Erythroblast (primary cell): ENCODE measurements around the gene ZSWIM5.
A peak's percentile ranks its signal among the peaks of the same experiment; 100 is the strongest.
"Not testable (repeated sequence)": the region's sequence is repeated elsewhere in the genome, so short reads cannot be mapped to it uniquely, and the experiment has no call there.

ENCODE experiments used
- DNase-seq, 2 experiments: peaks; one replicate each; lab custom pipeline; 2025; lab: John Stamatoyannopoulos, UW
- GATA1 ChIP-seq: IDR thresholded peaks from 2 replicates; pipeline ENCODE4 v1.6.1; 2011; ENCODE audit warnings: low read depth, mild to moderate bottlenecking, control low read depth, low read length, moderate library complexity
- POLR2A ChIP-seq: IDR thresholded peaks from 2 replicates; pipeline ENCODE4 v1.6.1; 2011; ENCODE audit warnings: mild to moderate bottlenecking, low read length

The ZSWIM5 gene

GRCh38 chr1:45205910-45206721 lies at the start of gene ZSWIM5:
ZSWIM5 (minus strand) TSS chr1:45206605; CDS start chr1:45206350, 255 bp downstream.
- TF ChIP-seq GATA1: no peak
- TF ChIP-seq POLR2A: no peak
- peak; percentile 55 to 58 for DNase-seq

- no peak for TF ChIP-seq GATA1
- TF ChIP-seq POLR2A: no peak
- no peak for DNase-seq
Observed at GRCh38 chr1:45254490-45254889, 48.1 kb upstream of the ZSWIM5 start.

- no peak for TF ChIP-seq POLR2A
- no peak for TF ChIP-seq GATA1
- no peak for DNase-seq
Observed at GRCh38 chr1:45250544-45250943, 44.1 kb upstream of the ZSWIM5 start.

- DNase-seq: not testable (repeated sequence)
Observed at GRCh38 chr1:45248004-45248403, 41.6 kb upstream of the ZSWIM5 start.

- DNase-seq: no peak
- TF ChIP-seq POLR2A (no peak), GATA1 (no peak)
Observed at GRCh38 chr1:45246760-45247159, 40.4 kb upstream of the ZSWIM5 start.

- DNase-seq: not testable (repeated sequence)
Observed at GRCh38 chr1:45246359-45246758, 40.0 kb upstream of the ZSWIM5 start.

- TF ChIP-seq GATA1 (no peak), POLR2A (no peak)
- no peak for DNase-seq
Observed at GRCh38 chr1:45244660-45245059, 38.3 kb upstream of the ZSWIM5 start.

GRCh38 chr1:45243476-45244343 lies 37.3 kb upstream of the ZSWIM5 start:
- TF ChIP-seq POLR2A (no peak), GATA1 (no peak)
- no peak for DNase-seq

GRCh38 chr1:45238846-45239245 lies 32.4 kb upstream of the ZSWIM5 start:
- TF ChIP-seq GATA1 (no peak), POLR2A (no peak)
- no peak for DNase-seq

- TF ChIP-seq POLR2A (no peak), GATA1 (no peak)
- no peak for DNase-seq
Observed at GRCh38 chr1:45236136-45236535, 29.7 kb upstream of the ZSWIM5 start.

- TF ChIP-seq POLR2A (no peak), GATA1 (no peak)
- DNase-seq: peak in 1 of 2 experiments; percentile 26
Observed at GRCh38 chr1:45230537-45230936, 24.1 kb upstream of the ZSWIM5 start.

GRCh38 chr1:45225598-45225997 lies 19.2 kb upstream of the ZSWIM5 start:
- TF ChIP-seq GATA1: no peak
- no peak for TF ChIP-seq POLR2A
- no peak for DNase-seq

- DNase-seq: not testable (repeated sequence)
Observed at GRCh38 chr1:45223710-45224109, 17.3 kb upstream of the ZSWIM5 start.

GRCh38 chr1:45221716-45222115 lies 15.3 kb upstream of the ZSWIM5 start:
- TF ChIP-seq POLR2A (no peak), GATA1 (no peak)
- DNase-seq: no peak

GRCh38 chr1:45216861-45217260 lies 10.5 kb upstream of the ZSWIM5 start:
- no peak for DNase-seq
- no peak for TF ChIP-seq POLR2A
- no peak for TF ChIP-seq GATA1
